ENCODE data around the gene APOL6. TPM values are rescaled to one million over a fixed set of nuclear protein-coding genes. Genes with fewer than 3 reads are reported as not detected.

Gene APOL6, protein sequence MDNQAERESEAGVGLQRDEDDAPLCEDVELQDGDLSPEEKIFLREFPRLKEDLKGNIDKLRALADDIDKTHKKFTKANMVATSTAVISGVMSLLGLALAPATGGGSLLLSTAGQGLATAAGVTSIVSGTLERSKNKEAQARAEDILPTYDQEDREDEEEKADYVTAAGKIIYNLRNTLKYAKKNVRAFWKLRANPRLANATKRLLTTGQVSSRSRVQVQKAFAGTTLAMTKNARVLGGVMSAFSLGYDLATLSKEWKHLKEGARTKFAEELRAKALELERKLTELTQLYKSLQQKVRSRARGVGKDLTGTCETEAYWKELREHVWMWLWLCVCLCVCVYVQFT
- 4.9 TPM for polyA plus RNA-seq

- H3K36me3 Mint-ChIP-seq, result peaks cover 2% of the 10 kb centered on the region
Measured at GRCh38 chr22:35648066-35649025, at the start of gene APOL6. TSS of gene APOL6 (plus strand) at chr22:35648446. CDS start at chr22:35656426, 7,980 bp downstream.

GRCh38 chr22:35599364-35599763, 48.9 kb upstream of the APOL6 start:
- Mint-ChIP-seq H3K4me3 (no peak overlapping the region), H3K27ac (no peak overlapping the region), H3K36me3 (no peaks in the 10 kb centered on the region), H3K9me3 (no peaks in the 10 kb centered on the region), H3K4me1 (peaks cover 0 to 1% (median 0%) of the 10 kb centered on the region in 3 donors), H3K27me3 (peaks cover 7% of the 10 kb centered on the region)

More at GRCh38 chr22:35648066-35649025, at the start of gene APOL6:
- Mint-ChIP-seq H3K27ac (peak within 1 kb of the TSS; percentile 78 to 97 (median 96)), H3K4me1 (peaks cover 23 to 26% (median 24%) of the 10 kb centered on the region in 3 donors), H3K4me3 (peak within 1 kb of the TSS; percentile 93 to 100 (median 100)), H3K27me3 (peaks cover 2% of the 10 kb centered on the region), H3K9me3 (no peaks in the 10 kb centered on the region)

DNA sequence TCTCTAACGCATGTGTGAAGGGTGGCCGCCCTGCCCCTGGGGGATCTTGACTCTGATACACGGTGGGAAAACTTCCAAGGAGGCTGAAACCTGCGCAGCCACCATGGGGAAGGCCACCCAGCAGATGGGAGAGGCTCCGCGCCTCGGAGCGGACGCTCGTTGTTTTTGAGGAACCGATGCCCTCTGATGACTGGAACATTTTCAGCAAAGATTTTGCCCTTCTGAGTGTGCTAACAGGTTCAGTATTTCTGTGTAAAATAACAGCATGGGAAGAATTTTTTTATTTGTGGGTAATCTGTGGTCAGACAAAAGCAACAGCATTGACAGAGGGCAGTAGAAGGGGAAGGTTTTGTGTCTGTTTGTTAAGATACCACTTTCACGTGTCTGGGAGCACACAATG, 47.8 kb upstream of the APOL6 start:
- no peaks in the 10 kb centered on the region for H3K9me3 Mint-ChIP-seq
- H3K27me3 Mint-ChIP-seq, result peaks cover 5% of the 10 kb centered on the region
- peaks cover 0 to 3% (median 0%) of the 10 kb centered on the region in 3 donors for H3K4me1 Mint-ChIP-seq
- no peak overlapping the region for H3K4me3 Mint-ChIP-seq
- no peak overlapping the region for H3K27ac Mint-ChIP-seq
- H3K36me3 Mint-ChIP-seq, result no peaks in the 10 kb centered on the region

DNA sequence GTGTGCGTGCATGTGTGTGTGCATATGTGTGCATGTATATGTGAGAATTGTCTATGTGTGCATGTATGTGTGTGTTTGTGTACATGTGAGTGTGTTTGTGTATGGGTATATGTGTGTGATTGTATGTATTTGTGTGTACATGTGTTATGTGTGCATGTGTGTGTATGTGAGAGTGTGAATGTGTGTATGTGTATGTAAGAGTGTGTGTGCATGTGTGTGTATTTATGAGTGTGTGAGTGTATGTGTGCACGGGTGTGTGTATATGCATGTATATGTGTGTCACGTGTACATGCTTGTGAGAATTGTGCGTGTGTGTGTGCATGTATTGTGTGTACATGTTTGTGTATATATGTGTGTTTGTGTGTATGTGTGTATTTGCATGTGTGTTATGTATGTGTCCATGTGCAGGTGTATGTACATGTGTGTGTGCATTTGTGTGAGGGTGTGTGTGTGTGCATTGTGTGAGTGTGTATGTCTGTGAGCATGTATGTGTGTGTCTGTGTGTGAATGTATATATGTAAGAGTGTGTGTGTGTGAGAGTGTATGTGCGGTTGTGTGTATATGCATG, 47.1 kb upstream of the APOL6 start:
- no peak overlapping the region for H3K27ac Mint-ChIP-seq
- no peak overlapping the region for H3K4me3 Mint-ChIP-seq

GRCh38 chr22:35601743-35602615, 46.3 kb upstream of the APOL6 start:
- Mint-ChIP-seq H3K27ac (no peak overlapping the region), H3K36me3 (no peaks in the 10 kb centered on the region)

More for the DNA sequence above, 47.1 kb upstream of the APOL6 start:
- no peaks in the 10 kb centered on the region for H3K36me3 Mint-ChIP-seq
- peaks cover 0 to 4% (median 0%) of the 10 kb centered on the region in 3 donors for H3K4me1 Mint-ChIP-seq
- peaks cover 5% of the 10 kb centered on the region for H3K27me3 Mint-ChIP-seq
- no peaks in the 10 kb centered on the region for H3K9me3 Mint-ChIP-seq

DNA sequence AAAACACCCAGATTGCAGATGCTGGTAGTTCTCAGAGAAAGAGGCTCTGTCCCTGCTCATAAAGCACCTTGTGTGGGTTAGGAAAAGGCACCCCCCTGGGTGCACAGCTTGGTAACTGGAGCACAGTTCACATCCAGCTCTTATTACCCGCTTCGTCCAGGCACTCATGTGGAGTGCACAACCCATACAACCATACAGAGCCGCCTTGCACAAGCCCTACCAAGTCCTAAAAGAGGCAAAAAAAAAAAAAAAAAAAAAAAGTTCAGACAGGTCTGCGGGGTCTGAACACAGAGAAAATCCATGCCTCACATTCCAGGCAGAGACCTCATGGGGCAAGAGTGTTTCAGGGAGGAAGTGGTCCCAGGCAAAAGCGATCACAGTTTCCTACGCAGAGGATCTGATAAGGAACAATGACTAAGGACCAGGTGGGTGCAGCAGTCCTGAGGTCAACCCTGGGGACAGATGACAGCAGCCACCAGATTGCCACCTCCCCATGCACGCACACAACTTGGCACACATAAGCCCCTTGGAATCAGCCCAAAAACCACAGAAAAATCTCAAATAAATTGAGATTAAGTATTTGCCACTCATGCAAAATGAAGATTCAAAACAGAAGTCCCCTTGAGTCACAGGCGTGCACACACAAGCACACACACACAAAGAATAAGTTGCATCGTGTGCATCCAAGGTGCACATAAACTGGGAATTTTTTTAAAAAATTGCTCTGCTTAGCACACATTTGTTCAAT, 43.5 kb upstream of the APOL6 start:
- no peaks in the 10 kb centered on the region for H3K9me3 Mint-ChIP-seq
- no peak overlapping the region for H3K27ac Mint-ChIP-seq

More at GRCh38 chr22:35601743-35602615, 46.3 kb upstream of the APOL6 start:
- H3K9me3 Mint-ChIP-seq, result no peaks in the 10 kb centered on the region
- peaks cover 5% of the 10 kb centered on the region for H3K27me3 Mint-ChIP-seq
- no peak overlapping the region for H3K4me3 Mint-ChIP-seq
- peaks cover 0 to 4% (median 0%) of the 10 kb centered on the region in 3 donors for H3K4me1 Mint-ChIP-seq

GRCh38 chr22:35605369-35605680, 42.9 kb upstream of the APOL6 start:
- Mint-ChIP-seq H3K4me3 (no peak overlapping the region), H3K27me3 (peaks cover 17% of the 10 kb centered on the region), H3K36me3 (peaks cover 2% of the 10 kb centered on the region), H3K27ac (no peak overlapping the region), H3K4me1 (peaks cover 0 to 4% (median 0%) of the 10 kb centered on the region in 3 donors), H3K9me3 (no peaks in the 10 kb centered on the region)

More for the DNA sequence above, 43.5 kb upstream of the APOL6 start:
- Mint-ChIP-seq H3K27me3 (peaks cover 15% of the 10 kb centered on the region), H3K4me1 (peaks cover 0 to 4% (median 0%) of the 10 kb centered on the region in 3 donors), H3K36me3 (peaks cover 2% of the 10 kb centered on the region), H3K4me3 (no peak overlapping the region)

GRCh38 chr22:35605851-35606481, 42.3 kb upstream of the APOL6 start:
- peaks cover 2% of the 10 kb centered on the region for H3K36me3 Mint-ChIP-seq

DNA sequence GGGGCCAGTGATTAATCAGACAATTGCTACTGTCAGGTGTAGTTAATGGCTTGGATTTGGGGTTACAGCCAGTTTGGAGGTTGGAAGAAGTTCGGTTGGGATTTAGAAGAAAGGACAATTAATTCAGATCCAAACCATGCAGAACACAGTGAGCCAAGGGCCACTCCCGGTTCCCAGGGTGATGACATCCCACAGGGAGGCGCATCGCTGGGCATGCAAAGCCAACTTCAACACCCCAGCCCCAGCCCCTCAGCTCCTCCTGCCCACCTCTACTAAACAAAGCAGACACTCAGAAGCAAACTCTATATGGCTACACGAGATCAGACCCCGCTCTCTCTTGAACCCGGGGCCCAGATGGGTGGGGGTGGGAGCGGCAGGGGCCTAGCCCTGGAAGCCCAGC, 41.3 kb upstream of the APOL6 start:
- peaks cover 4 to 9% (median 6%) of the 10 kb centered on the region in 3 donors for H3K4me1 Mint-ChIP-seq
- H3K9me3 Mint-ChIP-seq, result no peaks in the 10 kb centered on the region
- no peak overlapping the region for H3K27ac Mint-ChIP-seq
- peaks cover 2% of the 10 kb centered on the region for H3K36me3 Mint-ChIP-seq
- H3K27me3 Mint-ChIP-seq, result peaks cover 17% of the 10 kb centered on the region
- no peak overlapping the region for H3K4me3 Mint-ChIP-seq

More at GRCh38 chr22:35605851-35606481, 42.3 kb upstream of the APOL6 start:
- Mint-ChIP-seq H3K27me3 (peaks cover 17% of the 10 kb centered on the region), H3K9me3 (no peaks in the 10 kb centered on the region), H3K27ac (no peak overlapping the region), H3K4me3 (peak overlapping the region in 1 of 4 donors; percentile 67), H3K4me1 (peaks cover 0 to 4% (median 0%) of the 10 kb centered on the region in 3 donors)

- Mint-ChIP-seq H3K36me3 (peaks cover 2% of the 10 kb centered on the region), H3K27ac (no peak overlapping the region), H3K4me3 (no peak overlapping the region), H3K4me1 (peaks cover 5 to 12% (median 7%) of the 10 kb centered on the region in 3 donors), H3K27me3 (peaks cover 17% of the 10 kb centered on the region), H3K9me3 (no peaks in the 10 kb centered on the region)
Measured at GRCh38 chr22:35608088-35608487, 40.2 kb upstream of the APOL6 start.

DNA sequence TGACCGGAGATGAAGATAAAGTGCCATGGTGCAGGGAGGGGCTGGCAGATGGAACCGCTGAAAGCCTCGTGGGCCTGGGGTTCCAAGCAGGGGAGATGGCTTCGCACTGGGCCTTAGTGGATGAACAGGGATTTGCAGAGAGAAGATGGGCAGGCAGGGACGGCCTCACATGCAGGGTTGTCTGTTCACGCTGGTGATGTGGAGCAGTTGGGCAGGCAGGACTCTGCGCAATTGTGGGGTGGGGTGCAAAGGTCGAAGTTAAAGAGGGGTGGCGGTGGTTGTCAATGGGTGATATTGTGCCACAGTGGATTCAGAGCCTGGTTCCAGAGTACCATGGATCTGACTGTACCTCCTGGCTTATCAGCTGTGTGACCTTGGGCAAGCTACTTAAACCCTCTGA, 39.0 kb upstream of the APOL6 start:
- Mint-ChIP-seq H3K9me3 (no peaks in the 10 kb centered on the region), H3K4me1 (peaks cover 5 to 10% (median 7%) of the 10 kb centered on the region in 3 donors), H3K4me3 (no peak overlapping the region), H3K27me3 (peaks cover 17% of the 10 kb centered on the region), H3K27ac (no peak overlapping the region), H3K36me3 (peaks cover 2% of the 10 kb centered on the region)

- Mint-ChIP-seq H3K4me1 (peaks cover 5 to 10% (median 7%) of the 10 kb centered on the region in 3 donors), H3K36me3 (peaks cover 2% of the 10 kb centered on the region), H3K9me3 (no peaks in the 10 kb centered on the region), H3K27me3 (peaks cover 17% of the 10 kb centered on the region), H3K27ac (no peak overlapping the region), H3K4me3 (no peak overlapping the region)
Measured at GRCh38 chr22:35609761-35610160, 38.5 kb upstream of the APOL6 start.

DNA sequence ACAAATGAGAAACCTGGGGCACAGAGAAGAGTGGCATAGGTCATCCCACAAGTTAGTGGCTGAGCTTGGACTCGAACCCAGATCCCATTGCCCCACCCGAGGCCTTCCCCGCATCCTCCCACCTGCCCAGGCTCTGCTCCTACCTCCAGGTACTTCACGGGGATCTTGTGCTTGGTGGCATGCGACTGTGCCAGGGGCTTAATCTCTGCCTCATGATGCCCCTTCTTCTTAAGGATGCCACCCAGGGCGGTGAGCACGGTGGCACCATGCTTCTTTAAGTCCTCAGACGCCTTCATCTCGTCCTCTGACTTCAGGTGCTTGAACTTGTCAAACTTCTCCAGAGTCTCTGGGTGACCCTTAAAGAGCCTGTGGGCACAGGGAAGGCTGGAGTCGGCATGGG, 37.5 kb upstream of the APOL6 start:
- H3K4me1 Mint-ChIP-seq, result peaks cover 5 to 8% (median 7%) of the 10 kb centered on the region in 3 donors
- peaks cover 2% of the 10 kb centered on the region for H3K36me3 Mint-ChIP-seq
- H3K27me3 Mint-ChIP-seq, result peaks cover 16% of the 10 kb centered on the region
- H3K4me3 Mint-ChIP-seq, result no peak overlapping the region
- no peak overlapping the region for H3K27ac Mint-ChIP-seq
- no peaks in the 10 kb centered on the region for H3K9me3 Mint-ChIP-seq
